GM18499 (cell line): Measurements from ENCODE around the gene MCU.
"Not testable (repeated sequence)": the region's sequence is repeated elsewhere in the genome, so short reads cannot be mapped to it uniquely, and the experiment has no call there.

Experiments
- ATAC-seq: cut with Tn5 transposase; IDR thresholded peaks from one replicate; pipeline ENCODE4 v1.9.1; 2021; ENCODE audit warnings: moderate number of reproducible peaks; ENCODE audit not compliant: insufficient read depth, unreplicated experiment

The MCU gene

GRCh38 chr10:72885953-72886352 lies 194.0 kb downstream of the MCU start:
- no peak for ATAC-seq

GRCh38 chr10:72886621-72887020 lies 194.7 kb downstream of the MCU start:
- ATAC-seq, result no peak

- ATAC-seq, result no peak
Measured at GRCh38 chr10:72887043-72887442, 195.1 kb downstream of the MCU start.

GRCh38 chr10:72888151-72888638 lies 196.3 kb downstream of the MCU start:
- ATAC-seq, result no peak

- no peak for ATAC-seq
Measured at GRCh38 chr10:72889391-72889831, 197.5 kb downstream of the MCU start.

GRCh38 chr10:72890086-72890485 lies 198.1 kb downstream of the MCU start:
- no peak for ATAC-seq

- no peak for ATAC-seq
Measured at GRCh38 chr10:72893136-72893798, 201.3 kb downstream of the MCU start, which contains the start of gene OIT3. OIT3 (plus strand) TSS chr10:72893739; CDS start chr10:72893799, 60 bp downstream.

GRCh38 chr10:72895236-72895850 lies 203.4 kb downstream of the MCU start:
- no peak for ATAC-seq

GRCh38 chr10:72898616-72899015 lies 206.7 kb downstream of the MCU start:
- no peak for ATAC-seq

GRCh38 chr10:72899545-72899944 lies 207.6 kb downstream of the MCU start:
- ATAC-seq, result no peak

GRCh38 chr10:72903941-72904446 lies 212.1 kb downstream of the MCU start:
- not testable (repeated sequence) for ATAC-seq

- no peak for ATAC-seq
Measured at GRCh38 chr10:72904806-72905205, 212.9 kb downstream of the MCU start.

GRCh38 chr10:72906446-72906845 lies 214.5 kb downstream of the MCU start:
- ATAC-seq, result no peak

- ATAC-seq, result no peak
Measured at GRCh38 chr10:72910705-72911104, 218.8 kb downstream of the MCU start.

- ATAC-seq, result no peak
Measured at GRCh38 chr10:72911758-72912157, 219.8 kb downstream of the MCU start.

- no peak for ATAC-seq
Measured at GRCh38 chr10:72912736-72913135, 220.8 kb downstream of the MCU start.

GRCh38 chr10:72913287-72913686 lies 221.3 kb downstream of the MCU start:
- ATAC-seq, result no peak

- not testable (repeated sequence) for ATAC-seq
Measured at GRCh38 chr10:72917201-72917600, 225.3 kb downstream of the MCU start.

GRCh38 chr10:72917803-72918332 lies 225.9 kb downstream of the MCU start:
- ATAC-seq, result not testable (repeated sequence)

- no peak for ATAC-seq
Measured at GRCh38 chr10:72918352-72918751, 226.4 kb downstream of the MCU start.

- ATAC-seq, result not testable (repeated sequence)
Measured at GRCh38 chr10:72921147-72921683, 229.3 kb downstream of the MCU start.
